Keratinocyte (primary cell): Measurements from ENCODE around the gene SUSD5. TPM values are rescaled to one million over a fixed set of nuclear protein-coding genes. Genes with fewer than 3 reads are reported as not detected.
"Not testable (repeated sequence)": the region's sequence is repeated elsewhere in the genome, so short reads cannot be mapped to it uniquely, and the experiment has no call there.

ENCODE experiments used
- DNase-seq: peaks from one replicate; pipeline ENCODE4 v3.0.0-alpha.2; 2011; ENCODE audit warnings: low read depth, missing footprints, low spot score
- FAIRE-seq: peaks from 2 replicates; lab custom pipeline; 2011; peaks lifted over from hg19 to GRCh38; lab: Jason Lieb, UNC
- H2AFZ ChIP-seq: 2 replicates; pipeline ENCODE4 v1.6.0; 2012; ENCODE audit warnings: low read length, control low read depth, inconsistent platforms; ENCODE audit not compliant: control insufficient read depth
- H3K27ac ChIP-seq: 2 replicates; pipeline ENCODE4 v1.5.1; 2011; ENCODE audit warnings: low read length; ENCODE audit not compliant: control insufficient read depth, insufficient read depth
- H3K27me3 ChIP-seq: 3 replicates; pipeline ENCODE4 v1.6.0; 2011; ENCODE audit warnings: low read length; ENCODE audit not compliant: control insufficient read depth, insufficient read depth; ENCODE audit errors: extremely low read depth
- H3K36me3 ChIP-seq, 2 experiments: 2 replicates in 1 of 2; 3 replicates in 1 of 2; pipeline ENCODE4 v1.5.1; 2011; ENCODE audit warnings: low read length in 2 of 2, mild to moderate bottlenecking in 1 of 2; ENCODE audit not compliant: control insufficient read depth in 2 of 2, insufficient read depth in 2 of 2; ENCODE audit errors: extremely low read depth in 1 of 2
- H3K4me1 ChIP-seq: 3 replicates; pipeline ENCODE4 v1.5.1; 2011; ENCODE audit warnings: low read length; ENCODE audit not compliant: control insufficient read depth, insufficient read depth; ENCODE audit errors: extremely low read depth
- H3K4me2 ChIP-seq: 3 replicates; pipeline ENCODE4 v1.6.0; 2011; ENCODE audit warnings: low read depth, low read length; ENCODE audit not compliant: control insufficient read depth, insufficient read depth; ENCODE audit errors: extremely low read depth
- H3K4me3 ChIP-seq, 3 experiments: fragments of 200-600 bp in 1 of 3; sonication (generic) in 1 of 3; 2 replicates in 2 of 3; 3 replicates in 1 of 3; pipeline ENCODE4 v1.5.1; 2011 to 2016; ENCODE audit warnings: low read length in 3 of 3, mild to moderate bottlenecking in 3 of 3, control low read depth in 2 of 3, inconsistent platforms in 1 of 3, low read depth in 1 of 3, mixed read lengths in 1 of 3, mixed run types in 1 of 3, moderate library complexity in 1 of 3; ENCODE audit not compliant: control insufficient read depth in 2 of 3, insufficient read depth in 2 of 3; ENCODE audit errors: extremely low read depth in 1 of 3
- H3K79me2 ChIP-seq: 2 replicates; pipeline ENCODE4 v1.6.0; 2012; ENCODE audit warnings: low read length; ENCODE audit not compliant: control insufficient read depth, insufficient read depth
- H3K9ac ChIP-seq: 3 replicates; pipeline ENCODE4 v1.6.0; 2011; ENCODE audit warnings: low read length; ENCODE audit not compliant: control insufficient read depth, insufficient read depth; ENCODE audit errors: extremely low read depth
- H3K9me1 ChIP-seq: 3 replicates; pipeline ENCODE4 v1.6.0; 2011; ENCODE audit warnings: low read length; ENCODE audit not compliant: control insufficient read depth, insufficient read depth; ENCODE audit errors: extremely low read depth
- H3K9me3 ChIP-seq: 2 replicates; pipeline ENCODE4 v1.5.1; 2012; ENCODE audit warnings: low read depth, low read length; ENCODE audit not compliant: control insufficient read depth
- H4K20me1 ChIP-seq: 3 replicates; pipeline ENCODE4 v1.6.0; 2011; ENCODE audit warnings: low read length; ENCODE audit not compliant: control insufficient read depth, insufficient read depth; ENCODE audit errors: extremely low read depth
- EZH2 ChIP-seq: IDR thresholded peaks from one replicate; pipeline ENCODE4 v1.6.1; 2012; ENCODE audit warnings: inconsistent platforms, mild to moderate bottlenecking, low read length, moderate library complexity
- dilution Hi-C: fragments of 300-500 bp; cut with MboI; formaldehyde crosslinking; loops from one replicate; pipeline ENCODE4 v1.7.0; 2020; ENCODE audit warnings: low sequenced_read_pairs; ENCODE audit not compliant: extremely low pct_ligation_motif_present
- polyA plus RNA-seq, 5 experiments: library from polyadenylated mRNA; depleted of rRNA in 3 of 5; stranded (reverse) in 3 of 5; stranded (forward) in 1 of 5; unstranded in 1 of 5; fragments of >200 nt; gene quantifications; 1 replicate in 1 of 5; 2 replicates in 3 of 5; 3 replicates in 1 of 5; pipeline versions ENCODE4 v1.2.1 to v1.2.3, GENCODE V29; 2011 to 2012; ENCODE audit warnings: missing spikeins in 2 of 5, low read depth in 1 of 5, low replicate concordance in 1 of 5
- TF ChIP-seq, protein P1 (sequence below), 3 experiments: IDR thresholded peaks in 1 of 3; conservative IDR thresholded peaks in 1 of 3; optimal IDR thresholded peaks in 1 of 3; 2 replicates in 2 of 3; 3 replicates in 1 of 3; pipeline versions ENCODE3 to v1.5.1; 2011; ENCODE audit warnings: low read length in 3 of 3, mild to moderate bottlenecking in 3 of 3, moderate library complexity in 2 of 3, control low read depth in 1 of 3, inconsistent platforms in 1 of 3; ENCODE audit not compliant: insufficient read depth in 2 of 3; ENCODE audit errors: extremely low read depth in 1 of 3

The SUSD5 gene
- polyA plus RNA-seq, 1 donor (not counting 4 experiments of a cell fraction or from before 2014, with no cell fraction given) = 0.05 TPM

DNA sequence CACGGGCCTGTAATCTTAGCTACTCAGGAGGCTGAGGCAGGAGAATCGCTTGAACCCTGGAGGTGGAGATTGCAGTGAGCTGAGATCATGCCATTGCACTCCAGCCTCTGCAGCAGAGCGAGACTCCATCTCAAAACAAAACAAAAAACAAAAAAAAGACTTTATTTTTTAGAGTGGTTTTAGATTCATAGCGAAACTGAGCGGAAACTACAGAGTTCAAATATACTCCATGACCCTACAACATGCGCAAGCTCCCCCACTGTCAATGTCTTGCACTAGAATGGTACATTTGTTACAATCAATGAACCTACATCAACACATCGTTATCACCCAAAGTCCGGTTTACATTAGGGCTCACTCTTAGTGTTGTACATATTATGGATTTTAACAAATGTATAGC, 107.0 kb downstream of the SUSD5 start:
- Histone ChIP-seq H3K9me1 (no peaks in the 10 kb centered on the region), H4K20me1 (no peaks in the 10 kb centered on the region), H3K36me3 (peaks cover 0 to 4% of the 10 kb centered on the region in 2 experiments), H3K27ac (no peak overlapping the region), H3K4me2 (no peak overlapping the region), H3K9ac (no peak overlapping the region), H3K4me1 (peaks cover 18% of the 10 kb centered on the region), H3K4me3 (no peak overlapping the region), H3K27me3 (no peaks in the 10 kb centered on the region), H3K9me3 (no peaks in the 10 kb centered on the region), H2AFZ (no peak overlapping the region), H3K79me2 (peaks cover 14% of the 10 kb centered on the region)
- TF ChIP-seq, protein P1, sequence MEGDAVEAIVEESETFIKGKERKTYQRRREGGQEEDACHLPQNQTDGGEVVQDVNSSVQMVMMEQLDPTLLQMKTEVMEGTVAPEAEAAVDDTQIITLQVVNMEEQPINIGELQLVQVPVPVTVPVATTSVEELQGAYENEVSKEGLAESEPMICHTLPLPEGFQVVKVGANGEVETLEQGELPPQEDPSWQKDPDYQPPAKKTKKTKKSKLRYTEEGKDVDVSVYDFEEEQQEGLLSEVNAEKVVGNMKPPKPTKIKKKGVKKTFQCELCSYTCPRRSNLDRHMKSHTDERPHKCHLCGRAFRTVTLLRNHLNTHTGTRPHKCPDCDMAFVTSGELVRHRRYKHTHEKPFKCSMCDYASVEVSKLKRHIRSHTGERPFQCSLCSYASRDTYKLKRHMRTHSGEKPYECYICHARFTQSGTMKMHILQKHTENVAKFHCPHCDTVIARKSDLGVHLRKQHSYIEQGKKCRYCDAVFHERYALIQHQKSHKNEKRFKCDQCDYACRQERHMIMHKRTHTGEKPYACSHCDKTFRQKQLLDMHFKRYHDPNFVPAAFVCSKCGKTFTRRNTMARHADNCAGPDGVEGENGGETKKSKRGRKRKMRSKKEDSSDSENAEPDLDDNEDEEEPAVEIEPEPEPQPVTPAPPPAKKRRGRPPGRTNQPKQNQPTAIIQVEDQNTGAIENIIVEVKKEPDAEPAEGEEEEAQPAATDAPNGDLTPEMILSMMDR (optimal IDR thresholded peaks at IDR 0.05 in 1 of 3, IDR thresholded peaks at IDR 0.05 in 1 of 3, conservative IDR thresholded peaks at IDR 0.05 in 1 of 3; ENCODE audit: extremely low read depth in 1 of 3, insufficient read depth in 2 of 3, low read length in 3 of 3) = no peak
- TF ChIP-seq EZH2 = no peak
- dilution Hi-C loops = no loop called here
- FAIRE-seq = no peak
- no peak for DNase-seq

DNA sequence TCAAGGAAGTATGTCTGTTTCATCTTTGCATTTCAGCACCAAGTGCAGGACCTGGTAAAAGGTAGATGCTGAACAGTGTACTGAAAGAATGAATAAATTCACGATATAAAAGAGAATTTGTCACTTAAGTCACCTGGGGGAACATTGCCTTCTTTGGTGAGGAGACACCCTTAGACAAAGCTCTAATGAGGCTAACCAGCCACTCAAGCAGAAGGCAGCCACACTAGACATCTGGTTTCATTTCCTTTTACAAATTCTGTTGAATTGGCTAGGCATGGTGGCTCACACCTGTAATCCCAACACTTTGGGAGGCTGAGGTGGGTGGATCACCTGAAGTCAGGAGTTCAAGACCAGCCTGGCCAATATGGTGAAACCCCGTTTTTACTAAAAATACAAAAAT, 111.8 kb downstream of the SUSD5 start:
- not testable (repeated sequence) for FAIRE-seq

DNA sequence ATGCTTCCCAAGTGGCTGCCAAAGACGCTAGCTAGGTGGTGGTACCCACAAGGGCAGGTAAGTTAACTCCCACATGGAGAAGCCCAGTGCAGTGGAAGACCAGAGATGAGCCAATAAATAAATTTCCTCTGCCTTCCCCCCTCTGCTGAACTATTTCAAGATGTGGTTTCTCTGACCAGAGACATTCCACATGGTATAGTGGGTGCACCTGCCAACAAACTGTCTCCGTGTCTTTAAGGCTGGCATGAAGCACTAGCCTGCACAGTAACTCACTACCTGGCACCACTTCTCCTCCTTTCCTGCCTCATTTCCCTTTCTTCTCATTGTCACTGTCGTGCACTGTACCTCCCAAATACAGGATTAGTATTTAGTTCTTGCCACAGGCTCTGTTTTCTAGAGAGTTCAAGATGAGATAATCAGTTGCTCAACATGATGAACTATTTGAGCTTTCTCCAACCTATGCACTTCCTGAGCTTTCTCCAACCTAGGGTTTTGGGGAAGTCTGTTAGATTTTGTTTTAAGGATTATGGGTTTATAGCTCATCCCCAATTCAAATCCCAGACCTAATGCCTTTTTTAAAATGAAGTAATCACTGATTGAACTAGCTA, 113.2 kb downstream of the SUSD5 start:
- FAIRE-seq = no peak

More for the DNA sequence above, 111.8 kb downstream of the SUSD5 start:
- H3K27me3 ChIP-seq, H3K36me3 ChIP-seq, H3K9me3 ChIP-seq, H3K79me2 ChIP-seq, H4K20me1 ChIP-seq, H3K4me3 ChIP-seq, dilution Hi-C loops, H2AFZ ChIP-seq, H3K4me1 ChIP-seq, DNase-seq, H3K4me2 ChIP-seq, H3K9ac ChIP-seq, H3K9me1 ChIP-seq, H3K27ac ChIP-seq: not testable (repeated sequence)

More for the DNA sequence above, 113.2 kb downstream of the SUSD5 start:
- no peaks in the 10 kb centered on the region for H3K79me2 ChIP-seq
- H3K36me3 ChIP-seq = no peaks in the 10 kb centered on the region
- no peaks in the 10 kb centered on the region for H3K4me1 ChIP-seq
- no peak overlapping the region for H2AFZ ChIP-seq
- no peak overlapping the region for H3K4me3 ChIP-seq
- H4K20me1 ChIP-seq = no peaks in the 10 kb centered on the region
- no peaks in the 10 kb centered on the region for H3K27me3 ChIP-seq
- dilution Hi-C loops = no loop called here
- H3K27ac ChIP-seq = no peak overlapping the region
- no peaks in the 10 kb centered on the region for H3K9me3 ChIP-seq
- no peaks in the 10 kb centered on the region for H3K9me1 ChIP-seq
- H3K9ac ChIP-seq = no peak overlapping the region
- TF ChIP-seq, protein P1 (optimal IDR thresholded peaks at IDR 0.05 in 1 of 3, IDR thresholded peaks at IDR 0.05 in 1 of 3, conservative IDR thresholded peaks at IDR 0.05 in 1 of 3; ENCODE audit: extremely low read depth in 1 of 3, insufficient read depth in 2 of 3, low read length in 3 of 3) = no peak
- TF ChIP-seq EZH2 = no peak
- DNase-seq = no peak
- H3K4me2 ChIP-seq = no peak overlapping the region
